GM23338 (cell line): Measurements from ENCODE around the gene PPP2R2B. TPM values are rescaled to one million over a fixed set of nuclear protein-coding genes. Genes with fewer than 3 reads are reported as not detected.

Source experiments
- ATAC-seq: fragments of 200-7000 bp; cut with Tn5 transposase; 3 replicates; pipeline ENCODE4 v1.9.1; 2020
- DNase-seq: peaks from one replicate; pipeline ENCODE4 v3.0.0-alpha.2; 2015; ENCODE audit warnings: low spot score
- H2AFZ ChIP-seq: fragments of 200-600 bp; sonication (generic); 2 replicates; pipeline ENCODE4 v1.8.0; 2016; ENCODE audit warnings: antibody characterized with exemption, mild to moderate bottlenecking, moderate library complexity
- H3F3A ChIP-seq: fragments of 200-600 bp; sonication (generic); replicated peaks from 2 replicates; pipeline ENCODE4 v1.8.0; 2017; ENCODE audit warnings: antibody characterized with exemption, mixed run types, low read depth
- H3K27ac ChIP-seq: fragments of 200-600 bp; sonication (generic); 2 replicates; pipeline ENCODE4 v1.6.1; 2016; ENCODE audit warnings: low read depth
- H3K27me3 ChIP-seq: fragments of 200-600 bp; sonication (generic); 2 replicates; pipeline ENCODE4 v1.8.0; 2016; ENCODE audit warnings: mild to moderate bottlenecking, mixed run types, moderate library complexity; ENCODE audit not compliant: insufficient read depth
- H3K36me3 ChIP-seq: fragments of 200-600 bp; sonication (generic); 2 replicates; pipeline ENCODE4 v1.8.0; 2016; ENCODE audit warnings: mild to moderate bottlenecking; ENCODE audit not compliant: insufficient read depth
- H3K4me1 ChIP-seq: fragments of 200-600 bp; sonication (generic); 2 replicates; pipeline ENCODE4 v1.8.0; 2016; ENCODE audit warnings: mild to moderate bottlenecking, moderate library complexity; ENCODE audit not compliant: insufficient read depth
- H3K4me2 ChIP-seq: fragments of 200-600 bp; sonication (generic); 2 replicates; pipeline ENCODE4 v1.7.1; 2017; ENCODE audit warnings: mixed run types
- H3K4me3 ChIP-seq: fragments of 200-600 bp; sonication (generic); 2 replicates; pipeline ENCODE4 v1.6.1; 2016; ENCODE audit warnings: mixed run types
- H3K79me2 ChIP-seq: fragments of 200-600 bp; sonication (generic); replicated peaks from 2 replicates; pipeline ENCODE4 v1.8.0; 2017; ENCODE audit warnings: mild to moderate bottlenecking; ENCODE audit not compliant: insufficient read depth
- H3K9me2 ChIP-seq: fragments of 200-600 bp; sonication (generic); 2 replicates; pipeline ENCODE4 v1.8.0; 2017; ENCODE audit not compliant: insufficient read depth
- H4K20me1 ChIP-seq: fragments of 200-600 bp; sonication (generic); replicated peaks from 2 replicates; pipeline ENCODE4 v1.8.0; 2017; ENCODE audit warnings: mild to moderate bottlenecking; ENCODE audit not compliant: insufficient read depth
- H3K27ac Mint-ChIP-seq: 2 replicates; pipeline ENCODE4 v1.8.0; 2020; ENCODE audit warnings: inconsistent platforms, mild to moderate bottlenecking, moderate library complexity, mixed read lengths
- H3K27me3 Mint-ChIP-seq: 3 replicates; pipeline ENCODE4 v1.8.0; 2022; ENCODE audit warnings: low read depth, mild to moderate bottlenecking, moderate library complexity, mixed read lengths, inconsistent platforms; ENCODE audit not compliant: insufficient read depth, poor library complexity
- H3K36me3 Mint-ChIP-seq: 3 replicates; pipeline ENCODE4 v1.8.0; 2021; ENCODE audit warnings: low read depth, mild to moderate bottlenecking, inconsistent platforms, moderate library complexity, mixed read lengths
- H3K4me1 Mint-ChIP-seq: 3 replicates; pipeline ENCODE4 v1.8.0; 2020; ENCODE audit warnings: mild to moderate bottlenecking, inconsistent platforms, mixed read lengths
- H3K4me3 Mint-ChIP-seq: 3 replicates; pipeline ENCODE4 v1.8.0; 2021; ENCODE audit warnings: moderate library complexity, mild to moderate bottlenecking, inconsistent platforms, mixed read lengths
- H3K9me3 Mint-ChIP-seq: 3 replicates; pipeline ENCODE4 v1.8.0; 2020; ENCODE audit warnings: moderate library complexity, mild to moderate bottlenecking, inconsistent platforms, mixed read lengths
- CREB1 ChIP-seq: fragments of 250-450 bp; sonication (Bioruptor Pico); IDR thresholded peaks from 2 replicates; pipeline ENCODE4 v1.5.0; 2020; ENCODE audit warnings: low read depth, mild to moderate bottlenecking, moderate library complexity
- EZH2 ChIP-seq: fragments of 200-600 bp; sonication (generic); IDR thresholded peaks from one replicate; pipeline ENCODE4 v1.8.0; 2017; ENCODE audit warnings: antibody characterized with exemption, mild to moderate bottlenecking, low read depth; ENCODE audit not compliant: unreplicated experiment
- EZH2phosphoT487 ChIP-seq: fragments of 200-600 bp; sonication (generic); IDR thresholded peaks from one replicate; pipeline ENCODE4 v1.8.1; 2018; ENCODE audit warnings: antibody characterized with exemption; ENCODE audit not compliant: unreplicated experiment
- JUNB ChIP-seq: IDR thresholded peaks from one replicate; pipeline ENCODE4 v1.6.1; 2016; ENCODE audit warnings: antibody characterized with exemption; ENCODE audit not compliant: unreplicated experiment
- NANOG ChIP-seq: IDR thresholded peaks from 2 replicates; pipeline ENCODE4 v1.6.1; 2016; ENCODE audit warnings: antibody characterized with exemption, borderline replicate concordance
- POLR2AphosphoS5 ChIP-seq: IDR thresholded peaks from 2 replicates; pipeline ENCODE4 v1.6.1; 2016; ENCODE audit warnings: antibody characterized with exemption, low read depth
- STAT1 ChIP-seq: IDR thresholded peaks from one replicate; pipeline ENCODE4 v1.6.1; 2016; ENCODE audit warnings: antibody characterized with exemption; ENCODE audit not compliant: unreplicated experiment
- ZNF114 ChIP-seq: fragments of 250-450 bp; sonication (Bioruptor Pico); IDR thresholded peaks from 2 replicates; pipeline ENCODE4 v1.5.0; 2020; ENCODE audit warnings: mild to moderate bottlenecking, moderate library complexity
- ZNF331 ChIP-seq: fragments of 250-450 bp; sonication (Bioruptor Pico); IDR thresholded peaks from 2 replicates; pipeline ENCODE4 v1.5.0; 2020; ENCODE audit warnings: low read depth, mild to moderate bottlenecking, moderate library complexity
- polyA plus RNA-seq: library from polyadenylated mRNA; unstranded; fragments of >200 nt; fragmentation: Nextera tagmentation; extraction: Ambion mirVana; gene quantifications from 2 replicates; pipeline ENCODE4 v1.2.1, GENCODE V29; 2016
- total RNA-seq: library from RNA; depleted of rRNA; stranded (reverse); fragments of >200 nt; shearing (Covaris generic); gene quantifications from 2 replicates; pipeline ENCODE4 v1.2.3, GENCODE V29; 2014
- TF ChIP-seq, protein P1 (sequence below), 2 experiments: fragments of 200-600 bp in 1 of 2; sonication (generic) in 1 of 2; conservative IDR thresholded peaks; 2 replicates each; pipeline versions ENCODE4 v1.5.1 to v1.6.1; 2016 to 2017; ENCODE audit warnings: antibody characterized with exemption in 2 of 2, low read depth in 2 of 2, mild to moderate bottlenecking in 2 of 2, moderate library complexity in 1 of 2
- TF ChIP-seq, protein P2 (sequence below): IDR thresholded peaks from one replicate; pipeline ENCODE4 v1.6.1; 2018; ENCODE audit warnings: antibody characterized with exemption; ENCODE audit not compliant: unreplicated experiment
- TF ChIP-seq, protein P3 (sequence below): fragments of 250-450 bp; sonication (Bioruptor Pico); IDR thresholded peaks from 2 replicates; pipeline ENCODE4 v1.5.0; 2020; ENCODE audit warnings: mild to moderate bottlenecking, moderate library complexity
- TF ChIP-seq, protein P4 (sequence below): IDR thresholded peaks from 2 replicates; pipeline ENCODE4 v1.6.1; 2016; ENCODE audit warnings: antibody characterized with exemption

Gene PPP2R2B
- total and polyA plus RNA-seq, 2 experiments from 2014 or later = 21.3 to 33.9 TPM

DNA sequence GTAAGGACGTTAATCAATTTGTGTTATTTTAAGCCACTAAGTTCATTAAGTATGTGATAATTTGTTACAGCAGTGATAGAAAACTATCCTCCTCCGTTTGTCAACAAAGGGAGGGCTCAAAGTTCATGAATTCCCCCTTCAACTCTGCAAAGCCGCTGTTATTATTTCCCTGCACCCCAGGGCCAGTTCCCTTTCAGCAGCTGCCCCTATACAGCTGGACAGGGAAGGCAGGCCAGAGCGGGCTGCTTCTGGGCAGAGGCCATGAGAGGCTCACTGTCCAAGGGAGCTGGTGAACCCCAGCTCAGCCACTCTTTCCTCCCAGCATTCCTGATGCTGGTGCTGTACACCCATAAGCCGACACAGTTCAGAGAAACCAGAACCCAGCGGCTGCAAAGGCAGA lies 260.1 kb downstream of the PPP2R2B start:
- Histone ChIP-seq H3K27me3 (no peaks in the 10 kb centered on the region), H3K36me3 (no peaks in the 10 kb centered on the region), H3K4me3 (no peak overlapping the region), H3F3A (no peaks in the 10 kb centered on the region), H3K9me2 (no peaks in the 10 kb centered on the region), H3K79me2 (no peaks in the 10 kb centered on the region), H4K20me1 (no peaks in the 10 kb centered on the region), H3K27ac (no peak overlapping the region), H2AFZ (no peak overlapping the region), H3K4me2 (no peak overlapping the region), H3K4me1 (peaks cover 6% of the 10 kb centered on the region; the same call in 1 of the 2 replicates)
- TF ChIP-seq POLR2AphosphoS5 = no peak
- TF ChIP-seq JUNB = no peak
- TF ChIP-seq, protein P1, sequence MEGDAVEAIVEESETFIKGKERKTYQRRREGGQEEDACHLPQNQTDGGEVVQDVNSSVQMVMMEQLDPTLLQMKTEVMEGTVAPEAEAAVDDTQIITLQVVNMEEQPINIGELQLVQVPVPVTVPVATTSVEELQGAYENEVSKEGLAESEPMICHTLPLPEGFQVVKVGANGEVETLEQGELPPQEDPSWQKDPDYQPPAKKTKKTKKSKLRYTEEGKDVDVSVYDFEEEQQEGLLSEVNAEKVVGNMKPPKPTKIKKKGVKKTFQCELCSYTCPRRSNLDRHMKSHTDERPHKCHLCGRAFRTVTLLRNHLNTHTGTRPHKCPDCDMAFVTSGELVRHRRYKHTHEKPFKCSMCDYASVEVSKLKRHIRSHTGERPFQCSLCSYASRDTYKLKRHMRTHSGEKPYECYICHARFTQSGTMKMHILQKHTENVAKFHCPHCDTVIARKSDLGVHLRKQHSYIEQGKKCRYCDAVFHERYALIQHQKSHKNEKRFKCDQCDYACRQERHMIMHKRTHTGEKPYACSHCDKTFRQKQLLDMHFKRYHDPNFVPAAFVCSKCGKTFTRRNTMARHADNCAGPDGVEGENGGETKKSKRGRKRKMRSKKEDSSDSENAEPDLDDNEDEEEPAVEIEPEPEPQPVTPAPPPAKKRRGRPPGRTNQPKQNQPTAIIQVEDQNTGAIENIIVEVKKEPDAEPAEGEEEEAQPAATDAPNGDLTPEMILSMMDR (conservative IDR thresholded peaks at IDR 0.05; ENCODE audit: low read depth in 2 of 2) = no peak
- TF ChIP-seq, protein P2, sequence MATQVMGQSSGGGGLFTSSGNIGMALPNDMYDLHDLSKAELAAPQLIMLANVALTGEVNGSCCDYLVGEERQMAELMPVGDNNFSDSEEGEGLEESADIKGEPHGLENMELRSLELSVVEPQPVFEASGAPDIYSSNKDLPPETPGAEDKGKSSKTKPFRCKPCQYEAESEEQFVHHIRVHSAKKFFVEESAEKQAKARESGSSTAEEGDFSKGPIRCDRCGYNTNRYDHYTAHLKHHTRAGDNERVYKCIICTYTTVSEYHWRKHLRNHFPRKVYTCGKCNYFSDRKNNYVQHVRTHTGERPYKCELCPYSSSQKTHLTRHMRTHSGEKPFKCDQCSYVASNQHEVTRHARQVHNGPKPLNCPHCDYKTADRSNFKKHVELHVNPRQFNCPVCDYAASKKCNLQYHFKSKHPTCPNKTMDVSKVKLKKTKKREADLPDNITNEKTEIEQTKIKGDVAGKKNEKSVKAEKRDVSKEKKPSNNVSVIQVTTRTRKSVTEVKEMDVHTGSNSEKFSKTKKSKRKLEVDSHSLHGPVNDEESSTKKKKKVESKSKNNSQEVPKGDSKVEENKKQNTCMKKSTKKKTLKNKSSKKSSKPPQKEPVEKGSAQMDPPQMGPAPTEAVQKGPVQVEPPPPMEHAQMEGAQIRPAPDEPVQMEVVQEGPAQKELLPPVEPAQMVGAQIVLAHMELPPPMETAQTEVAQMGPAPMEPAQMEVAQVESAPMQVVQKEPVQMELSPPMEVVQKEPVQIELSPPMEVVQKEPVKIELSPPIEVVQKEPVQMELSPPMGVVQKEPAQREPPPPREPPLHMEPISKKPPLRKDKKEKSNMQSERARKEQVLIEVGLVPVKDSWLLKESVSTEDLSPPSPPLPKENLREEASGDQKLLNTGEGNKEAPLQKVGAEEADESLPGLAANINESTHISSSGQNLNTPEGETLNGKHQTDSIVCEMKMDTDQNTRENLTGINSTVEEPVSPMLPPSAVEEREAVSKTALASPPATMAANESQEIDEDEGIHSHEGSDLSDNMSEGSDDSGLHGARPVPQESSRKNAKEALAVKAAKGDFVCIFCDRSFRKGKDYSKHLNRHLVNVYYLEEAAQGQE = no peak
- TF ChIP-seq, protein P3, sequence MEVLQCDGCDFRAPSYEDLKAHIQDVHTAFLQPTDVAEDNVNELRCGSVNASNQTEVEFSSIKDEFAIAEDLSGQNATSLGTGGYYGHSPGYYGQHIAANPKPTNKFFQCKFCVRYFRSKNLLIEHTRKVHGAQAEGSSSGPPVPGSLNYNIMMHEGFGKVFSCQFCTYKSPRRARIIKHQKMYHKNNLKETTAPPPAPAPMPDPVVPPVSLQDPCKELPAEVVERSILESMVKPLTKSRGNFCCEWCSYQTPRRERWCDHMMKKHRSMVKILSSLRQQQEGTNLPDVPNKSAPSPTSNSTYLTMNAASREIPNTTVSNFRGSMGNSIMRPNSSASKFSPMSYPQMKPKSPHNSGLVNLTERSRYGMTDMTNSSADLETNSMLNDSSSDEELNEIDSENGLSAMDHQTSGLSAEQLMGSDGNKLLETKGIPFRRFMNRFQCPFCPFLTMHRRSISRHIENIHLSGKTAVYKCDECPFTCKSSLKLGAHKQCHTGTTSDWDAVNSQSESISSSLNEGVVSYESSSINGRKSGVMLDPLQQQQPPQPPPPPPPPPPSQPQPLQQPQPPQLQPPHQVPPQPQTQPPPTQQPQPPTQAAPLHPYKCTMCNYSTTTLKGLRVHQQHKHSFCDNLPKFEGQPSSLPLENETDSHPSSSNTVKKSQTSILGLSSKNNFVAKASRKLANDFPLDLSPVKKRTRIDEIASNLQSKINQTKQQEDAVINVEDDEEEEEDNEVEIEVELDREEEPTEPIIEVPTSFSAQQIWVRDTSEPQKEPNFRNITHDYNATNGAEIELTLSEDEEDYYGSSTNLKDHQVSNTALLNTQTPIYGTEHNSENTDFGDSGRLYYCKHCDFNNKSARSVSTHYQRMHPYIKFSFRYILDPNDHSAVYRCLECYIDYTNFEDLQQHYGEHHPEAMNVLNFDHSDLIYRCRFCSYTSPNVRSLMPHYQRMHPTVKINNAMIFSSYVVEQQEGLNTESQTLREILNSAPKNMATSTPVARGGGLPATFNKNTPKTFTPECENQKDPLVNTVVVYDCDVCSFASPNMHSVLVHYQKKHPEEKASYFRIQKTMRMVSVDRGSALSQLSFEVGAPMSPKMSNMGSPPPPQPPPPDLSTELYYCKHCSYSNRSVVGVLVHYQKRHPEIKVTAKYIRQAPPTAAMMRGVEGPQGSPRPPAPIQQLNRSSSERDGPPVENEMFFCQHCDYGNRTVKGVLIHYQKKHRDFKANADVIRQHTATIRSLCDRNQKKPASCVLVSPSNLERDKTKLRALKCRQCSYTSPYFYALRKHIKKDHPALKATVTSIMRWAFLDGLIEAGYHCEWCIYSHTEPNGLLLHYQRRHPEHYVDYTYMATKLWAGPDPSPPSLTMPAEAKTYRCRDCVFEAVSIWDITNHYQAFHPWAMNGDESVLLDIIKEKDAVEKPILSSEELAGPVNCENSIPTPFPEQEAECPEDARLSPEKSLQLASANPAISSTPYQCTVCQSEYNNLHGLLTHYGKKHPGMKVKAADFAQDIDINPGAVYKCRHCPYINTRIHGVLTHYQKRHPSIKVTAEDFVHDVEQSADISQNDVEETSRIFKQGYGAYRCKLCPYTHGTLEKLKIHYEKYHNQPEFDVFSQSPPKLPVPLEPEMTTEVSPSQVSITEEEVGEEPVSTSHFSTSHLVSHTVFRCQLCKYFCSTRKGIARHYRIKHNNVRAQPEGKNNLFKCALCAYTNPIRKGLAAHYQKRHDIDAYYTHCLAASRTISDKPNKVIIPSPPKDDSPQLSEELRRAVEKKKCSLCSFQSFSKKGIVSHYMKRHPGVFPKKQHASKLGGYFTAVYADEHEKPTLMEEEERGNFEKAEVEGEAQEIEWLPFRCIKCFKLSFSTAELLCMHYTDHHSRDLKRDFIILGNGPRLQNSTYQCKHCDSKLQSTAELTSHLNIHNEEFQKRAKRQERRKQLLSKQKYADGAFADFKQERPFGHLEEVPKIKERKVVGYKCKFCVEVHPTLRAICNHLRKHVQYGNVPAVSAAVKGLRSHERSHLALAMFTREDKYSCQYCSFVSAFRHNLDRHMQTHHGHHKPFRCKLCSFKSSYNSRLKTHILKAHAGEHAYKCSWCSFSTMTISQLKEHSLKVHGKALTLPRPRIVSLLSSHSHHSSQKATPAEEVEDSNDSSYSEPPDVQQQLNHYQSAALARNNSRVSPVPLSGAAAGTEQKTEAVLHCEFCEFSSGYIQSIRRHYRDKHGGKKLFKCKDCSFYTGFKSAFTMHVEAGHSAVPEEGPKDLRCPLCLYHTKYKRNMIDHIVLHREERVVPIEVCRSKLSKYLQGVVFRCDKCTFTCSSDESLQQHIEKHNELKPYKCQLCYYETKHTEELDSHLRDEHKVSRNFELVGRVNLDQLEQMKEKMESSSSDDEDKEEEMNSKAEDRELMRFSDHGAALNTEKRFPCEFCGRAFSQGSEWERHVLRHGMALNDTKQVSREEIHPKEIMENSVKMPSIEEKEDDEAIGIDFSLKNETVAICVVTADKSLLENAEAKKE (CRISPR knock-in tag) = no peak
- TF ChIP-seq STAT1 = no peak
- TF ChIP-seq, protein P4, sequence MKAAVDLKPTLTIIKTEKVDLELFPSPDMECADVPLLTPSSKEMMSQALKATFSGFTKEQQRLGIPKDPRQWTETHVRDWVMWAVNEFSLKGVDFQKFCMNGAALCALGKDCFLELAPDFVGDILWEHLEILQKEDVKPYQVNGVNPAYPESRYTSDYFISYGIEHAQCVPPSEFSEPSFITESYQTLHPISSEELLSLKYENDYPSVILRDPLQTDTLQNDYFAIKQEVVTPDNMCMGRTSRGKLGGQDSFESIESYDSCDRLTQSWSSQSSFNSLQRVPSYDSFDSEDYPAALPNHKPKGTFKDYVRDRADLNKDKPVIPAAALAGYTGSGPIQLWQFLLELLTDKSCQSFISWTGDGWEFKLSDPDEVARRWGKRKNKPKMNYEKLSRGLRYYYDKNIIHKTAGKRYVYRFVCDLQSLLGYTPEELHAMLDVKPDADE = no peak
- no peak for TF ChIP-seq CREB1 (CRISPR knock-in tag)
- TF ChIP-seq EZH2 = no peak
- no peak for TF ChIP-seq ZNF114
- no peak for TF ChIP-seq EZH2phosphoT487
- no peak for TF ChIP-seq NANOG
- TF ChIP-seq ZNF331 (CRISPR knock-in tag) = no peak
- H3K27ac Mint-ChIP-seq = no peak overlapping the region
- H3K36me3 Mint-ChIP-seq = peaks cover 21% of the 10 kb centered on the region
- H3K4me1 Mint-ChIP-seq = peaks cover 15% of the 10 kb centered on the region
- DNase-seq = no peak
- no peak overlapping the region for H3K4me3 Mint-ChIP-seq
- ATAC-seq = no peak
- peaks cover 17% of the 10 kb centered on the region for H3K9me3 Mint-ChIP-seq
- H3K27me3 Mint-ChIP-seq = peaks cover 2% of the 10 kb centered on the region
